HepG2 (cell line): ENCODE data around the gene SLAMF9. TPM values are rescaled to one million over a fixed set of nuclear protein-coding genes. Genes with fewer than 3 reads are reported as not detected.

Source experiments
- CAMTA2 ChIP-seq: sonication (generic); formaldehyde crosslinking; IDR thresholded peaks from 2 replicates; pipeline ENCODE4 v1.4.0; 2020; ENCODE audit warnings: mild to moderate bottlenecking, missing genetic modification reagents, borderline replicate concordance
- GABPB1 ChIP-seq: IDR thresholded peaks from 2 replicates; pipeline ENCODE4 v1.6.1; 2016; ENCODE audit warnings: mild to moderate bottlenecking, missing genetic modification reagents, moderate library complexity, missing compliant biosample characterization
- HMG20A ChIP-seq: IDR thresholded peaks from 2 replicates; pipeline ENCODE4 v1.6.1; 2016; ENCODE audit warnings: borderline replicate concordance
- HOXD1 ChIP-seq: sonication (generic); formaldehyde crosslinking; IDR thresholded peaks from 2 replicates; pipeline ENCODE4 v1.5.0; 2020; ENCODE audit warnings: missing genetic modification reagents
- THYN1 ChIP-seq: sonication (generic); formaldehyde crosslinking; IDR thresholded peaks from 2 replicates; pipeline ENCODE4 v1.8.1; 2023; ENCODE audit warnings: low read depth, mild to moderate bottlenecking, moderate library complexity, missing genetic modification reagents, borderline replicate concordance
- ZNF644 ChIP-seq: IDR thresholded peaks from 2 replicates; pipeline ENCODE4 v1.6.1; 2016; ENCODE audit warnings: low read depth
- polyA plus RNA-seq, 8 experiments: library from polyadenylated mRNA; depleted of rRNA in 3 of 8; stranded (reverse) in 7 of 8; unstranded in 1 of 8; fragments of >200 nt; fragmentation: Illumina TruSeq in 4 of 8; extraction: Trizol in 4 of 8; gene quantifications; 2 replicates each; pipeline versions ENCODE4 v1.2.1 to v1.2.3, GENCODE V29; 2011 to 2016; ENCODE audit warnings: low read depth in 4 of 8, missing spikeins in 1 of 8, mixed read lengths in 1 of 8; ENCODE audit not compliant: insufficient read depth in 1 of 8
- total RNA-seq, 5 experiments: library from RNA; depleted of rRNA; stranded (reverse); fragments of >200 nt; fragmentation: Illumina TruSeq; extraction: Trizol; gene quantifications; 2 replicates each; pipeline ENCODE4 v1.2.3, GENCODE V29; 2016; ENCODE audit warnings: low read depth in 1 of 5
- TF ChIP-seq, protein P1 (sequence below): sonication (generic); formaldehyde crosslinking; IDR thresholded peaks from 2 replicates; pipeline ENCODE4 v1.8.1; 2023; ENCODE audit warnings: mild to moderate bottlenecking, missing genetic modification reagents
- TF ChIP-seq, protein P2 (sequence below): sonication (generic); formaldehyde crosslinking; IDR thresholded peaks from 2 replicates; pipeline ENCODE4 v1.5.0; 2020; ENCODE audit warnings: mild to moderate bottlenecking, missing genetic modification reagents, borderline replicate concordance
- TF ChIP-seq, protein P3 (sequence below): sonication (generic); formaldehyde crosslinking; IDR thresholded peaks from 2 replicates; pipeline ENCODE4 v1.4.0; 2020; ENCODE audit warnings: missing genetic modification reagents
- TF ChIP-seq, protein P4 (sequence below): sonication (generic); formaldehyde crosslinking; IDR thresholded peaks from 2 replicates; pipeline ENCODE4 v1.5.1; 2020; ENCODE audit warnings: missing genetic modification reagents, mild to moderate bottlenecking, borderline replicate concordance
- TF ChIP-seq, protein P5 (sequence below): IDR thresholded peaks from 2 replicates; pipeline ENCODE4 v1.6.1; 2016; ENCODE audit warnings: mild to moderate bottlenecking, missing biosample characterization, missing genetic modification reagents

SLAMF9 gene
- total and polyA plus RNA-seq, 2 of the 13 experiments (the other 11 are each of a cell fraction or from before 2014, with no cell fraction given) = 0.82 TPM; not detected in 1

DNA sequence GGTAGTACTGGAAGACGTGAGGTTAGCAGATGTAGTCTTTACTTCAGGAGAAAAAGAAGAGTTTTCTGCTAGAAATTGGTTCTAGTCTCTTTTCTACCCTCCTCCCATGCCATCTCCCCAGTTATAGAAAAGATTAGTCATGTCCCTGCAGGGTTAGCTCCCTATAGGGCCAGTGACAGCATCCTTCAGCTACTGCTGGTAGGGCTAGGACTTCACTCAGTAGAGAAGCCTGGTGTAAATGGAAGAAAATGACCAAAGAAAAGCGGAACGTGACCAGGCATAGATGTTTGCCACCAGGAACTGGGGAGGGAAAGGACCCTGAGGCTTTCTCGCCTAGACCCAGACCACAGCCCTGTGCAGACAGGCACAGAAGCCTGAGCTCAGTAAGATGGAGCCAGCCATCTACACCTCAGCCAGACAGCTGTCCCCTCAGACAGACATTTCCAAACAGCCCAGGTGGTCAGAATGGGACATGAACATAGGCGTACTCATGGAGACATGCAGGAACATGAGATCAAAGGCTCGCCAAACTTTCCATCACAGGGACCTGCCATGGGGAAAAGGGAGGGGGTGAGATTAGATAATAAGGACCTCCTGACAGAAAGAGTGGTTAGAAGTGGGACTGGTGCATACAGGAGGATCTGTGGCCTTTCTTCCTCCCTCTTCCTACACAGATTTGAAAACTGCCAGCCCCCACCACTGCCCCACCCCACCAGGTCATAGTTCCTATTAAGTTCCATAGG is 23.5 kb upstream of the SLAMF9 start (continued):
- TF ChIP-seq CAMTA2 (CRISPR knock-in tag) (no peak), THYN1 (CRISPR knock-in tag) (no peak), HMG20A (CRISPR knock-in tag) (no peak), GABPB1 (CRISPR knock-in tag) (no peak), ZNF644 (CRISPR knock-in tag) (no peak), HOXD1 (CRISPR knock-in tag) (no peak)
- TF ChIP-seq, protein P1, sequence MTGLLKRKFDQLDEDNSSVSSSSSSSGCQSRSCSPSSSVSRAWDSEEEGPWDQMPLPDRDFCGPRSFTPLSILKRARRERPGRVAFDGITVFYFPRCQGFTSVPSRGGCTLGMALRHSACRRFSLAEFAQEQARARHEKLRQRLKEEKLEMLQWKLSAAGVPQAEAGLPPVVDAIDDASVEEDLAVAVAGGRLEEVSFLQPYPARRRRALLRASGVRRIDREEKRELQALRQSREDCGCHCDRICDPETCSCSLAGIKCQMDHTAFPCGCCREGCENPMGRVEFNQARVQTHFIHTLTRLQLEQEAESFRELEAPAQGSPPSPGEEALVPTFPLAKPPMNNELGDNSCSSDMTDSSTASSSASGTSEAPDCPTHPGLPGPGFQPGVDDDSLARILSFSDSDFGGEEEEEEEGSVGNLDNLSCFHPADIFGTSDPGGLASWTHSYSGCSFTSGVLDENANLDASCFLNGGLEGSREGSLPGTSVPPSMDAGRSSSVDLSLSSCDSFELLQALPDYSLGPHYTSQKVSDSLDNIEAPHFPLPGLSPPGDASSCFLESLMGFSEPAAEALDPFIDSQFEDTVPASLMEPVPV = no peak
- TF ChIP-seq, protein P2, sequence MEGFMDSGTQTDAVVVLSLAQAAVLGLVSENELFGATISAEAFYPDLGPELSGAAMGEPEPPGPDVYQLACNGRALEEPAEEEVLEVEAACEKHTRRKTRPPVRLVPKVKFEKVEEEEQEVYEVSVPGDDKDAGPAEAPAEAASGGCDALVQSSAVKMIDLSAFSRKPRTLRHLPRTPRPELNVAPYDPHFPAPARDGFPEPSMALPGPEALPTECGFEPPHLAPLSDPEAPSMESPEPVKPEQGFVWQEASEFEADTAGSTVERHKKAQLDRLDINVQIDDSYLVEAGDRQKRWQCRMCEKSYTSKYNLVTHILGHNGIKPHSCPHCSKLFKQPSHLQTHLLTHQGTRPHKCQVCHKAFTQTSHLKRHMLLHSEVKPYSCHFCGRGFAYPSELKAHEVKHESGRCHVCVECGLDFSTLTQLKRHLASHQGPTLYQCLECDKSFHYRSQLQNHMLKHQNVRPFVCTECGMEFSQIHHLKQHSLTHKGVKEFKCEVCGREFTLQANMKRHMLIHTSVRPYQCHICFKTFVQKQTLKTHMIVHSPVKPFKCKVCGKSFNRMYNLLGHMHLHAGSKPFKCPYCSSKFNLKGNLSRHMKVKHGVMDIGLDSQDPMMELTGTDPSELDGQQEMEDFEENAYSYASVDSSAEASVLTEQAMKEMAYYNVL (CRISPR knock-in tag) = no peak
- TF ChIP-seq, protein P3, sequence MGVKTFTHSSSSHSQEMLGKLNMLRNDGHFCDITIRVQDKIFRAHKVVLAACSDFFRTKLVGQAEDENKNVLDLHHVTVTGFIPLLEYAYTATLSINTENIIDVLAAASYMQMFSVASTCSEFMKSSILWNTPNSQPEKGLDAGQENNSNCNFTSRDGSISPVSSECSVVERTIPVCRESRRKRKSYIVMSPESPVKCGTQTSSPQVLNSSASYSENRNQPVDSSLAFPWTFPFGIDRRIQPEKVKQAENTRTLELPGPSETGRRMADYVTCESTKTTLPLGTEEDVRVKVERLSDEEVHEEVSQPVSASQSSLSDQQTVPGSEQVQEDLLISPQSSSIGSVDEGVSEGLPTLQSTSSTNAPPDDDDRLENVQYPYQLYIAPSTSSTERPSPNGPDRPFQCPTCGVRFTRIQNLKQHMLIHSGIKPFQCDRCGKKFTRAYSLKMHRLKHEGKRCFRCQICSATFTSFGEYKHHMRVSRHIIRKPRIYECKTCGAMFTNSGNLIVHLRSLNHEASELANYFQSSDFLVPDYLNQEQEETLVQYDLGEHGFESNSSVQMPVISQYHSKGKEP (CRISPR knock-in tag) = no peak
- TF ChIP-seq, protein P4, sequence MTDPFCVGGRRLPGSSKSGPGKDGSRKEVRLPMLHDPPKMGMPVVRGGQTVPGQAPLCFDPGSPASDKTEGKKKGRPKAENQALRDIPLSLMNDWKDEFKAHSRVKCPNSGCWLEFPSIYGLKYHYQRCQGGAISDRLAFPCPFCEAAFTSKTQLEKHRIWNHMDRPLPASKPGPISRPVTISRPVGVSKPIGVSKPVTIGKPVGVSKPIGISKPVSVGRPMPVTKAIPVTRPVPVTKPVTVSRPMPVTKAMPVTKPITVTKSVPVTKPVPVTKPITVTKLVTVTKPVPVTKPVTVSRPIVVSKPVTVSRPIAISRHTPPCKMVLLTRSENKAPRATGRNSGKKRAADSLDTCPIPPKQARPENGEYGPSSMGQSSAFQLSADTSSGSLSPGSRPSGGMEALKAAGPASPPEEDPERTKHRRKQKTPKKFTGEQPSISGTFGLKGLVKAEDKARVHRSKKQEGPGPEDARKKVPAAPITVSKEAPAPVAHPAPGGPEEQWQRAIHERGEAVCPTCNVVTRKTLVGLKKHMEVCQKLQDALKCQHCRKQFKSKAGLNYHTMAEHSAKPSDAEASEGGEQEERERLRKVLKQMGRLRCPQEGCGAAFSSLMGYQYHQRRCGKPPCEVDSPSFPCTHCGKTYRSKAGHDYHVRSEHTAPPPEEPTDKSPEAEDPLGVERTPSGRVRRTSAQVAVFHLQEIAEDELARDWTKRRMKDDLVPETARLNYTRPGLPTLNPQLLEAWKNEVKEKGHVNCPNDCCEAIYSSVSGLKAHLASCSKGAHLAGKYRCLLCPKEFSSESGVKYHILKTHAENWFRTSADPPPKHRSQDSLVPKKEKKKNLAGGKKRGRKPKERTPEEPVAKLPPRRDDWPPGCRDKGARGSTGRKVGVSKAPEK (CRISPR knock-in tag) = no peak
- TF ChIP-seq, protein P5, sequence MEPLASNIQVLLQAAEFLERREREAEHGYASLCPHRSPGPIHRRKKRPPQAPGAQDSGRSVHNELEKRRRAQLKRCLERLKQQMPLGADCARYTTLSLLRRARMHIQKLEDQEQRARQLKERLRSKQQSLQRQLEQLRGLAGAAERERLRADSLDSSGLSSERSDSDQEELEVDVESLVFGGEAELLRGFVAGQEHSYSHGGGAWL (CRISPR knock-in tag) = no peak
